Esophagus squamous epithelium (tissue), 4 donors: ENCODE measurements around the gene PRKN.

Experiments used
- POLR2A ChIP-seq, 4 donors: fragments of 450-650 bp; IDR thresholded peaks; one replicate each; pipeline ENCODE4 v1.6.1; 2017; ENCODE audit warnings: antibody characterized with exemption in 4 of 4, mild to moderate bottlenecking in 4 of 4, moderate library complexity in 3 of 4
- TF ChIP-seq, protein P1 (sequence below), 6 experiments: fragments of 450-650 bp in 4 of 6; fragments of 200-600 bp in 2 of 6; sonication (generic) in 2 of 6; IDR thresholded peaks; one replicate each; pipeline ENCODE4 v1.5.1; 2016 to 2019; ENCODE audit warnings: antibody characterized with exemption in 6 of 6, mild to moderate bottlenecking in 4 of 6, moderate library complexity in 4 of 6

DNA sequence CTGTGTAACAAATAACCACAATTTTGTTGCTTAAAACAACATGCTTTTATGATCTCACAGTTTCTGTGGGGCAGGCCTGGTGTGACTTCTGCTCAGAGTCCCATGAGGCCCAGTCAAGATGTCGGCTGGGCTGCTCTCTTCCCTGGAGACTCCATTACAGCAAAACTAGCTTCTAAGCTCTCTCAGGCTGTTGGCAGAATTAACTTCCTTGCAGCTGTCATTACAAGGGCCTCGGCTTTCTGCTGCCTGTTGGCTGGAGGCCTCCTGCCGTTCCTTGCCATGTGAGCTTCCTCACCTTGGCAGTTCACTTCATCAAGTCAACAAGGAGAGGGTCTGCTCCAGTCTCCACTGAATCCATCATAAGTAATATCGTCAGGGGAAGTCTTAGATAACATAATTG, 659.2 kb downstream of the PRKN start:
- TF ChIP-seq, protein P1, sequence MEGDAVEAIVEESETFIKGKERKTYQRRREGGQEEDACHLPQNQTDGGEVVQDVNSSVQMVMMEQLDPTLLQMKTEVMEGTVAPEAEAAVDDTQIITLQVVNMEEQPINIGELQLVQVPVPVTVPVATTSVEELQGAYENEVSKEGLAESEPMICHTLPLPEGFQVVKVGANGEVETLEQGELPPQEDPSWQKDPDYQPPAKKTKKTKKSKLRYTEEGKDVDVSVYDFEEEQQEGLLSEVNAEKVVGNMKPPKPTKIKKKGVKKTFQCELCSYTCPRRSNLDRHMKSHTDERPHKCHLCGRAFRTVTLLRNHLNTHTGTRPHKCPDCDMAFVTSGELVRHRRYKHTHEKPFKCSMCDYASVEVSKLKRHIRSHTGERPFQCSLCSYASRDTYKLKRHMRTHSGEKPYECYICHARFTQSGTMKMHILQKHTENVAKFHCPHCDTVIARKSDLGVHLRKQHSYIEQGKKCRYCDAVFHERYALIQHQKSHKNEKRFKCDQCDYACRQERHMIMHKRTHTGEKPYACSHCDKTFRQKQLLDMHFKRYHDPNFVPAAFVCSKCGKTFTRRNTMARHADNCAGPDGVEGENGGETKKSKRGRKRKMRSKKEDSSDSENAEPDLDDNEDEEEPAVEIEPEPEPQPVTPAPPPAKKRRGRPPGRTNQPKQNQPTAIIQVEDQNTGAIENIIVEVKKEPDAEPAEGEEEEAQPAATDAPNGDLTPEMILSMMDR (IDR thresholded peaks at IDR 0.05), result no peak
- no peak for TF ChIP-seq POLR2A (IDR thresholded peaks at IDR 0.05)
